Spleen (tissue), 7 donors: Measurements from ENCODE around the gene TAF15.

Experiments
- CTCF ChIP-seq, 11 experiments: fragments of 200-600 bp in 7 of 11; fragments of 450-650 bp in 4 of 11; sonication (generic) in 4 of 11; IDR thresholded peaks in 8 of 11; conservative IDR thresholded peaks in 3 of 11; 1 replicate in 7 of 11; 2 replicates in 4 of 11; pipeline versions ENCODE4 v1.4.0 to v1.8.0; 2016 to 2021; ENCODE audit warnings: antibody characterized with exemption in 11 of 11, inconsistent platforms in 4 of 11, mild to moderate bottlenecking in 1 of 11
- POLR2A ChIP-seq, 3 donors: fragments of 450-650 bp; IDR thresholded peaks; one replicate each; pipeline ENCODE4 v1.5.1; 2017; ENCODE audit warnings: antibody characterized with exemption in 3 of 3, mild to moderate bottlenecking in 1 of 3
- donor health status: DM: no; HTN: no; CAD: no; lungs with moderate emphysema.
- donor health status: DM: no; HTN: no; CAD: no.
- donor health status: DM: no; HTN: no; CAD: no.

GRCh38 chr17:35790841-35791240 lies 18.4 kb upstream of the TAF15 start:
- TF ChIP-seq CTCF (IDR thresholded peaks at IDR 0.05 in 8 of 11, conservative IDR thresholded peaks at IDR 0.05 in 3 of 11), result no peak
- no peak for TF ChIP-seq POLR2A (IDR thresholded peaks at IDR 0.05)
